PC-9 (cell line): ENCODE data around the gene STX8. TPM values are rescaled to one million over a fixed set of nuclear protein-coding genes. Genes with fewer than 3 reads are reported as not detected.

Source experiments
- BruUV-seq: library from RNA; stranded (reverse); fragments of 400-500 nt; replicated peaks from 2 replicates; lab custom pipeline; 2021; lab: Mats Ljungman, UMichigan
- CTCF ChIA-PET: fragments of 300-600 bp; sonication (Branson Sonifier 250); formaldehyde crosslinking; loops from one replicate; lab custom pipeline; 2022; ENCODE audit warnings: antibody characterized with exemption; lab: Charles Lee
- POLR2A ChIA-PET: fragments of 300-600 bp; sonication (Branson Sonifier 250); formaldehyde crosslinking; loops from one replicate; lab custom pipeline; 2022; ENCODE audit warnings: antibody characterized with exemption; ENCODE audit not compliant: unreplicated experiment; lab: Charles Lee
- DNase-seq, 2 experiments: peaks; one replicate each; pipeline versions ENCODE4 v3.0.0 to v3.0.0-alpha.2; 2015 to 2022; ENCODE audit warnings: mixed read lengths in 1 of 2
- H2AFZ ChIP-seq: fragments of 200-600 bp; sonication (generic); 2 replicates; pipeline ENCODE4 v1.8.1; 2017; ENCODE audit warnings: antibody characterized with exemption
- H3F3A ChIP-seq: fragments of 200-600 bp; sonication (generic); 2 replicates; pipeline ENCODE4 v1.8.1; 2017; ENCODE audit warnings: antibody characterized with exemption, mild to moderate bottlenecking, low read depth; ENCODE audit not compliant: insufficient read depth
- H3K27ac ChIP-seq: fragments of 200-600 bp; sonication (generic); 2 replicates; pipeline ENCODE4 v1.6.1; 2016; ENCODE audit warnings: mixed run types
- H3K27me3 ChIP-seq: fragments of 200-600 bp; sonication (generic); 2 replicates; pipeline ENCODE4 v1.6.1; 2016; ENCODE audit warnings: low read depth, mixed run types; ENCODE audit not compliant: insufficient read depth
- H3K36me3 ChIP-seq: fragments of 200-600 bp; sonication (generic); 2 replicates; pipeline ENCODE4 v1.6.1; 2016; ENCODE audit warnings: low read depth, mixed run types
- H3K4me1 ChIP-seq: fragments of 200-600 bp; sonication (generic); replicated peaks from 2 replicates; pipeline ENCODE4 v1.6.1; 2016; ENCODE audit warnings: mixed run types; ENCODE audit not compliant: insufficient read depth
- H3K4me2 ChIP-seq: fragments of 200-600 bp; sonication (generic); 2 replicates; pipeline ENCODE4 v1.6.1; 2017; ENCODE audit warnings: mixed run types
- H3K4me3 ChIP-seq: fragments of 200-600 bp; sonication (generic); 2 replicates; pipeline ENCODE4 v1.6.1; 2016; ENCODE audit warnings: mixed run types
- H3K79me2 ChIP-seq: fragments of 200-600 bp; sonication (generic); 2 replicates; pipeline ENCODE4 v1.6.1; 2017; ENCODE audit warnings: low read depth, mixed run types
- H3K9me2 ChIP-seq: fragments of 200-600 bp; sonication (generic); 2 replicates; pipeline ENCODE4 v1.8.1; 2017; ENCODE audit warnings: mild to moderate bottlenecking; ENCODE audit not compliant: insufficient read depth
- H3K9me3 ChIP-seq: fragments of 200-600 bp; sonication (generic); 2 replicates; pipeline ENCODE4 v1.8.1; 2016; ENCODE audit warnings: low read depth; ENCODE audit not compliant: insufficient read depth
- H4K20me1 ChIP-seq: fragments of 200-600 bp; sonication (generic); 2 replicates; pipeline ENCODE4 v1.8.1; 2017; ENCODE audit not compliant: insufficient read depth
- EZH2 ChIP-seq: fragments of 200-600 bp; sonication (generic); IDR thresholded peaks from 2 replicates; pipeline ENCODE4 v1.8.0; 2017; ENCODE audit warnings: antibody characterized with exemption, low read depth
- intact Hi-C: fragments of 100-400 bp; cut with micrococcal nuclease; formaldehyde crosslinking; loops from one replicate; pipeline ENCODE4 v1.10.0; 2022; ENCODE audit not compliant: unreplicated experiment
- total RNA-seq: library from RNA; stranded (reverse); gene quantifications from 2 replicates; pipeline ENCODE4 v1.2.3, GENCODE V29; 2021
- TF ChIP-seq, protein P1 (sequence below): fragments of 200-600 bp; sonication (generic); conservative IDR thresholded peaks from 2 replicates; pipeline ENCODE4 v1.6.1; 2017; ENCODE audit warnings: mixed run types, antibody characterized with exemption, mild to moderate bottlenecking, moderate library complexity

The STX8 gene
- total RNA-seq, 1 experiment from 2014 or later: 60.6 TPM

DNA sequence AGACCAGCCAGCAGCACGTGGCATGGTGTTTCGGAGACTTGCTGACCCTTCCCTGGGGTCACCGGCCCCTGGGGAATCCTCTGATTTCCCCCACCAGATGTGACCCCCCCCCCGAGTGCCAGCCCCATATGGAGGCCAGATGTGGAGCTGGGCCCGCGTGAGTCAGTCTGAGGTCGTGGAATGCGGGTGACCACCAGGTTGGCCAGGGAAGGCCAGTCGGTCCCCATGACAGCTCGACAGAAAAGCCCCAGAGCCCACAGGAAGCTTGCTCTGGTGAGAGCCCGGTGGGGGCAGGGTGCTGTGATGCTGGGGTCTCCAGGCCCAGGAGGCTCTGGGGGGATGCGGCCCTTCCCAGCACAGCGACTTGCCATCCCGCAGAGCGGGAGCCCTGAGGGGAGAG, 345.3 kb downstream of the STX8 start:
- Histone ChIP-seq H3K9me3 (no peaks in the 10 kb centered on the region), H4K20me1 (no peaks in the 10 kb centered on the region), H3F3A (no peaks in the 10 kb centered on the region), H3K9me2 (no peaks in the 10 kb centered on the region), H3K27ac (no peak overlapping the region), H3K4me2 (no peak overlapping the region), H3K36me3 (no peaks in the 10 kb centered on the region), H2AFZ (no peak overlapping the region), H3K4me1 (no peaks in the 10 kb centered on the region), H3K4me3 (no peak overlapping the region), H3K79me2 (no peaks in the 10 kb centered on the region), H3K27me3 (no peaks in the 10 kb centered on the region)
- TF ChIP-seq, protein P1, sequence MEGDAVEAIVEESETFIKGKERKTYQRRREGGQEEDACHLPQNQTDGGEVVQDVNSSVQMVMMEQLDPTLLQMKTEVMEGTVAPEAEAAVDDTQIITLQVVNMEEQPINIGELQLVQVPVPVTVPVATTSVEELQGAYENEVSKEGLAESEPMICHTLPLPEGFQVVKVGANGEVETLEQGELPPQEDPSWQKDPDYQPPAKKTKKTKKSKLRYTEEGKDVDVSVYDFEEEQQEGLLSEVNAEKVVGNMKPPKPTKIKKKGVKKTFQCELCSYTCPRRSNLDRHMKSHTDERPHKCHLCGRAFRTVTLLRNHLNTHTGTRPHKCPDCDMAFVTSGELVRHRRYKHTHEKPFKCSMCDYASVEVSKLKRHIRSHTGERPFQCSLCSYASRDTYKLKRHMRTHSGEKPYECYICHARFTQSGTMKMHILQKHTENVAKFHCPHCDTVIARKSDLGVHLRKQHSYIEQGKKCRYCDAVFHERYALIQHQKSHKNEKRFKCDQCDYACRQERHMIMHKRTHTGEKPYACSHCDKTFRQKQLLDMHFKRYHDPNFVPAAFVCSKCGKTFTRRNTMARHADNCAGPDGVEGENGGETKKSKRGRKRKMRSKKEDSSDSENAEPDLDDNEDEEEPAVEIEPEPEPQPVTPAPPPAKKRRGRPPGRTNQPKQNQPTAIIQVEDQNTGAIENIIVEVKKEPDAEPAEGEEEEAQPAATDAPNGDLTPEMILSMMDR: no peak
- TF ChIP-seq EZH2: no peak
- intact Hi-C loops: no loop called here
- no peak for DNase-seq
- BruUV-seq: no TSS peak
- POLR2A ChIA-PET: interaction anchor here (0.7 kb wide), 1 partner anchor 292 kb away, joined by 9 read pairs; no protein-coding TSS in a partner anchor
- CTCF ChIA-PET: interaction anchor here (0.6 kb wide), 1 partner anchor 389 kb away, joined by 8 read pairs; no protein-coding TSS in a partner anchor

DNA sequence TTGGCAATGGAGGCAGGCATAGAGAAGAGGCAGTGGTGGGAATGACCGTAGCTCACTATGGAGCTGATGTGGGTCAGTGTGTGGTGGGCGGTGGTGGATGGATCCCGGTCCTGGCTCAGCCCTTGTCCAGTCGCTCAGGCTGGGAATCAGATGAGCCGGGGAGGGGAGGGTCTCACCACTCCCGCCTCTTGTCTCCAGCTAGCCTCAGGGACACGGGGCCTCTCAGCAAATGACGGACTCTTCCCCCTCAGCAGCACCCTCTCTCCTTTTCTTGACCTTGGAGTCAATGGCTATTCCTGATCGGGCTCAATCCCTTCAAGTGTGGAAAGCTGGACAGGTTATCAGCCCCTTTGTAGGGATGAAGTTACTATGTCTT, 345.8 kb downstream of the STX8 start:
- Histone ChIP-seq H3K4me1 (no peaks in the 10 kb centered on the region), H4K20me1 (no peaks in the 10 kb centered on the region), H3K27ac (no peak overlapping the region), H3K36me3 (no peaks in the 10 kb centered on the region), H3K79me2 (no peaks in the 10 kb centered on the region), H2AFZ (no peak overlapping the region), H3K9me3 (no peaks in the 10 kb centered on the region), H3K4me3 (no peak overlapping the region), H3K27me3 (no peaks in the 10 kb centered on the region), H3F3A (no peaks in the 10 kb centered on the region), H3K4me2 (no peak overlapping the region), H3K9me2 (no peaks in the 10 kb centered on the region)
- POLR2A ChIA-PET: no interaction called here
- no TSS peak for BruUV-seq
- CTCF ChIA-PET: no interaction called here
- TF ChIP-seq EZH2: no peak
- TF ChIP-seq, protein P1: no peak
- intact Hi-C loops: no loop called here
- no peak for DNase-seq

DNA sequence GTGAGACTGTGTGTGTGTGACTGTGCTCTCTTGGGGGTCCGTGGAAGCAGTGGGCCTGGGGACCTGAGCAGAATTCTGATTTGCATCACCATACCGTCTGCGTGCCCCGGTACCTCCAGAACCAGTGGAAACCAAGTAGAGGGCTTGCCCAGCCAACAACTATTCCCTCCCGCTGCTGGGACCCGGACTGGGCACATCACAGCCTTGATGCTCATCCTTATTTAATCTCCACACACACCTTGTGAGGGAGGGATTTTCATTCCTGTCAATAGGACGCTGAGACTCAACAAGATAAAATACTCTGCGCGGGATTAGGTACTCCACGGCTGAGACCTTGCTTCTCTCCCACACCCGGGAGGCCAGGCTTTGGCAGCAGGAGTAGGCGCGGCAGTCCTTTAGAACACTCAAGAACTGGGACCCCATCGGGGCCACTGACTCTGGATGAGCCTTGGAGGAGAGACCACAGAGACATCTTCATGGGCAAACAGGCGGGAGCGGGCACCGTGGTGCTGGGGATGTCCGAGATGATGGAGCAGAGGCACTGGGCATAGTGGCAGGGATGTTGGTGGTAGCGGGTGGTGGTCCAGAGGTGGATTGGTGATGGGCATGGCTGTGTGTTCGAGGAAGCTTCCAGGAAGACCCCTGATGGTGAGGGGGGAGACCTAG, 346.3 kb downstream of the STX8 start:
- Histone ChIP-seq H3K27ac (no peak overlapping the region), H3K9me3 (no peaks in the 10 kb centered on the region)

More for the DNA sequence above, 346.3 kb downstream of the STX8 start:
- H3K4me2 ChIP-seq: no peak overlapping the region
- no TSS peak for BruUV-seq
- no peak overlapping the region for H3K4me3 ChIP-seq
- ChIA-PET POLR2A (no interaction called here), CTCF (no interaction called here)
- H3K36me3 ChIP-seq: no peaks in the 10 kb centered on the region
- no peaks in the 10 kb centered on the region for H4K20me1 ChIP-seq
- no peaks in the 10 kb centered on the region for H3K79me2 ChIP-seq
- TF ChIP-seq EZH2: no peak
- TF ChIP-seq, protein P1: no peak
- no peaks in the 10 kb centered on the region for H3K27me3 ChIP-seq
- intact Hi-C loops: no loop called here
- DNase-seq: no peak
- H3F3A ChIP-seq: no peaks in the 10 kb centered on the region
- H3K4me1 ChIP-seq: no peaks in the 10 kb centered on the region
- no peaks in the 10 kb centered on the region for H3K9me2 ChIP-seq
- no peak overlapping the region for H2AFZ ChIP-seq
